ENCODE results near the gene TICAM1. TPM values are rescaled to one million over a fixed set of nuclear protein-coding genes. Genes with fewer than 3 reads are reported as not detected.

TICAM1 gene
- total RNA-seq, 1 experiment from 2014 or later, result 0.48 TPM

DNA sequence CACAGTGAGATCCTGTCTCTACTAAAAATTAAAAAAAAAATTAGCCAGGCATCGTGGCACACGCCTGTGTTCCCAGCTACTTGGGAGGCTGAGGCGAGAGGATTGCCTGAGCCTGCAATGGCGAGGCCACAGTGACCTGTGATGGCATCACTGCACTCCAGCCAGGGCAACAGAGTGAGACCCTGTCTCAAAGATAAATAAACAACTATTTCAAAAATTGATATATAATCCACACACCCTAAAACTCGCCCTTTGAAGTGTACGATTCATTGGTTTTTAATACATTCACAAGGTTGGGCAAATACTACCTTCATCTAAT lies 12.1 kb upstream of the TICAM1 start:
- H2AK5ac ChIP-seq (ENCODE audit: insufficient read length, low read length), result no peak overlapping the region
- WGBS (ENCODE audit: extremely low coverage, insufficient read length, low lambda C conversion rate), result no CpG with 5 or more reads among the region's 6 CpGs
- H3K79me2 ChIP-seq (ENCODE audit: insufficient read depth, low read length), result no peaks in the 10 kb centered on the region

More for the DNA sequence above, 12.1 kb upstream of the TICAM1 start:
- H2AFZ ChIP-seq (ENCODE audit: low read length), result no peak overlapping the region
- Mint-ChIP-seq H3K4me1 (no peaks in the 10 kb centered on the region), H3K36me3 (ENCODE audit: insufficient read depth in 1 of 3, low read depth in 3 of 3) (peaks cover 38 to 84% (median 80%) of the 10 kb centered on the region in 3 experiments), H3K27ac (peak overlapping the region in 1 of 3 experiments; percentile 64; a peak in 1 of 7 replicates), H3K27me3 (ENCODE audit: low read depth) (no peaks in the 10 kb centered on the region), H3K9me3 (no peaks in the 10 kb centered on the region), H3K4me3 (no peak overlapping the region)
- TF ChIP-seq, protein P1, sequence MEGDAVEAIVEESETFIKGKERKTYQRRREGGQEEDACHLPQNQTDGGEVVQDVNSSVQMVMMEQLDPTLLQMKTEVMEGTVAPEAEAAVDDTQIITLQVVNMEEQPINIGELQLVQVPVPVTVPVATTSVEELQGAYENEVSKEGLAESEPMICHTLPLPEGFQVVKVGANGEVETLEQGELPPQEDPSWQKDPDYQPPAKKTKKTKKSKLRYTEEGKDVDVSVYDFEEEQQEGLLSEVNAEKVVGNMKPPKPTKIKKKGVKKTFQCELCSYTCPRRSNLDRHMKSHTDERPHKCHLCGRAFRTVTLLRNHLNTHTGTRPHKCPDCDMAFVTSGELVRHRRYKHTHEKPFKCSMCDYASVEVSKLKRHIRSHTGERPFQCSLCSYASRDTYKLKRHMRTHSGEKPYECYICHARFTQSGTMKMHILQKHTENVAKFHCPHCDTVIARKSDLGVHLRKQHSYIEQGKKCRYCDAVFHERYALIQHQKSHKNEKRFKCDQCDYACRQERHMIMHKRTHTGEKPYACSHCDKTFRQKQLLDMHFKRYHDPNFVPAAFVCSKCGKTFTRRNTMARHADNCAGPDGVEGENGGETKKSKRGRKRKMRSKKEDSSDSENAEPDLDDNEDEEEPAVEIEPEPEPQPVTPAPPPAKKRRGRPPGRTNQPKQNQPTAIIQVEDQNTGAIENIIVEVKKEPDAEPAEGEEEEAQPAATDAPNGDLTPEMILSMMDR (conservative IDR thresholded peaks at IDR 0.05), result no peak
- H3K23ac ChIP-seq (ENCODE audit: insufficient read length, low read depth, low read length), result no peak overlapping the region
- H3K4me2 ChIP-seq (ENCODE audit: insufficient read depth, insufficient read length, low read length), result no peak overlapping the region
- H4K8ac ChIP-seq (replicated peaks; ENCODE audit: insufficient read length, low read depth, low read length), result no peak overlapping the region
- no peak overlapping the region for H2BK20ac ChIP-seq (ENCODE audit: low read depth, low read length, poor library complexity, severe bottlenecking)
- H3K4ac ChIP-seq (ENCODE audit: low read depth, low read length), result no peak overlapping the region
- no peak overlapping the region for H2BK12ac ChIP-seq (ENCODE audit: insufficient read length, low read depth, low read length)
- H2BK15ac ChIP-seq (ENCODE audit: low read depth, low read length), result no peak overlapping the region
- no peaks in the 10 kb centered on the region for H3K4me1 ChIP-seq (ENCODE audit: insufficient read depth, low read length)
- no peaks in the 10 kb centered on the region for H4K20me1 ChIP-seq (ENCODE audit: control insufficient read depth, insufficient read depth, insufficient read length)
- no peak overlapping the region for H3K9ac ChIP-seq (ENCODE audit: extremely low read depth, insufficient read length, low read length)
- no peak overlapping the region for H3K14ac ChIP-seq (ENCODE audit: insufficient read depth, low read length)
- H3K79me1 ChIP-seq (ENCODE audit: insufficient read depth, low read depth, low read length, poor library complexity, severe bottlenecking), result no peaks in the 10 kb centered on the region
- H3K56ac ChIP-seq (ENCODE audit: insufficient read length, low read depth, low read length), result no peak overlapping the region
- no peaks in the 10 kb centered on the region for H3K23me2 ChIP-seq (ENCODE audit: insufficient read length, low read depth, low read length, poor library complexity, severe bottlenecking)
- H3K9me3 ChIP-seq (ENCODE audit: control insufficient read depth, low read depth, low read length), result no peaks in the 10 kb centered on the region
- H4K91ac ChIP-seq (ENCODE audit: insufficient read length, low read depth, low read length), result no peak overlapping the region
- no peak overlapping the region for H3K27ac ChIP-seq (ENCODE audit: insufficient read length, low read depth, low read length)
- H3K18ac ChIP-seq (ENCODE audit: insufficient read length, low read depth, low read length), result no peak overlapping the region
- no peak overlapping the region for H3T11ph ChIP-seq (ENCODE audit: low read length)
- no peak for DNase-seq
- no peak overlapping the region for H2BK120ac ChIP-seq (ENCODE audit: low read depth, low read length, poor library complexity, severe bottlenecking)
- H4K5ac ChIP-seq (ENCODE audit: insufficient read length, low read depth, low read length), result no peak overlapping the region
- H2BK5ac ChIP-seq (ENCODE audit: insufficient read length, low read length), result no peak overlapping the region
- no peaks in the 10 kb centered on the region for H3K27me3 ChIP-seq (ENCODE audit: insufficient read depth, low read length)
